ENCODE data around the gene SYS1.

DNA sequence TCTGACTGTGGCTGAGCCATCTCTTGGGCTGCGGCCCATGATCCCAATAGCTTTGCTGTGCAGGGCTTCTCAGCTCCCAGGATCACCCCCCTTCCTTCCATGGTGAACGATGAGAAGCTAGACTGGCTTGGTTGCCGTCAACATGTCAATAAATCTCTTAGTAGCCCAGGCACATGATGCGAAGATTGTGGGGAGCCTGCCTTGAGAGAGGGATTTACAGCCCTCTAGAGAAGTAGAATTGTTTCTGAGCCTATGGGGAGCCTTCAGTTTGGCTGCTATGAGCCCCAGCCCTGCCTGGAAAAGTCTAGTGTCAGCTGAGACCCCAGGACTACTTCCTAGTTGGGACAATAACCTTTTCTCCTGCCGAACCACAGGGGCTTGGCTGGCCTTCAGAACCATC lies 49.7 kb downstream of the SYS1 start:
- TF ChIP-seq, protein P1, sequence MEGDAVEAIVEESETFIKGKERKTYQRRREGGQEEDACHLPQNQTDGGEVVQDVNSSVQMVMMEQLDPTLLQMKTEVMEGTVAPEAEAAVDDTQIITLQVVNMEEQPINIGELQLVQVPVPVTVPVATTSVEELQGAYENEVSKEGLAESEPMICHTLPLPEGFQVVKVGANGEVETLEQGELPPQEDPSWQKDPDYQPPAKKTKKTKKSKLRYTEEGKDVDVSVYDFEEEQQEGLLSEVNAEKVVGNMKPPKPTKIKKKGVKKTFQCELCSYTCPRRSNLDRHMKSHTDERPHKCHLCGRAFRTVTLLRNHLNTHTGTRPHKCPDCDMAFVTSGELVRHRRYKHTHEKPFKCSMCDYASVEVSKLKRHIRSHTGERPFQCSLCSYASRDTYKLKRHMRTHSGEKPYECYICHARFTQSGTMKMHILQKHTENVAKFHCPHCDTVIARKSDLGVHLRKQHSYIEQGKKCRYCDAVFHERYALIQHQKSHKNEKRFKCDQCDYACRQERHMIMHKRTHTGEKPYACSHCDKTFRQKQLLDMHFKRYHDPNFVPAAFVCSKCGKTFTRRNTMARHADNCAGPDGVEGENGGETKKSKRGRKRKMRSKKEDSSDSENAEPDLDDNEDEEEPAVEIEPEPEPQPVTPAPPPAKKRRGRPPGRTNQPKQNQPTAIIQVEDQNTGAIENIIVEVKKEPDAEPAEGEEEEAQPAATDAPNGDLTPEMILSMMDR (IDR thresholded peaks at IDR 0.05), result no peak
- no peak for TF ChIP-seq POLR2A (IDR thresholded peaks at IDR 0.05)

Measured in right lobe of liver (tissue), 4 donors.